ENCODE data around the gene TNS3.

TNS3 gene

DNA sequence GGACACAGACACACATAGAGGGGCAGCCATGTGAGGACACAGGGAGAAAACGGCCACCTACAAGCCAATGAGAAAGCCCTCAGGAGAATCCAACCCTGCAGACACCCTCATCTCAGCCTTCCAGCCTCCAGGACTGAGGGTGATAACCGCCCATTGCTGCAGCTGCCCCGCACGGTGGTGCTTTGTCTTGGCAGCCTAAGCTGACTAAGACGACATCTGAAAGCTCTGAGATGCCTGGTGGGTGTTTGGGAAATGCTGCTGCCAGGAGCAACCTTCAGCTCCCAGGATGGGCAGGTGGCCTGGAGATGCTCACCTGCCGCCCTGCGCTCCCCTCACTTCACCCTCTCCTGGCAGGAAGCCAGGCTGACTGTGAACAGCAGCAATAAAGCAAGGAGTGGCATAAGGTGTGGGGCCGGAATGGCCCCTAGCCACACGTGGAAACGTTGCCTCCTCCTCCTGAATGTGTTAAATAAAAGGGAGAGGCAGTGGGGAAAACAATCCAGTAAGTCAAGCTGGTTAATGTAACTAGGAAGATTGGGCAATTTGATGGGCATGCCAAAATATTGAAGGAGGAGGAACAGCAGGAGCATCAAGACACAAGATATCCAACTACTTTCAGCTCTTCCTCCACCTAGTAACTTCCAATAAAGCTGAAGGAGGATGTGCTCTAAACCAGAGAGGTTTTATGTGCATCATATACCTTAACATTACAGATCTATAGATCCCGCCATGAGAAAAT, 121.5 kb downstream of the TNS3 start:
- Histone ChIP-seq H3F3A (ENCODE audit: insufficient read depth, low read length) (no peaks in the 10 kb centered on the region), H3K4me1 (ENCODE audit: low read length) (no peaks in the 10 kb centered on the region), H2AFZ (ENCODE audit: low read length) (no peak overlapping the region), H3K9ac (ENCODE audit: low read length) (no peak overlapping the region), H3K79me2 (ENCODE audit: low read length) (peaks cover 99% of the 10 kb centered on the region), H3K9me3 (replicated peaks; ENCODE audit: insufficient read depth, low read length) (no peaks in the 10 kb centered on the region), H4K20me1 (ENCODE audit: insufficient read depth, low read length) (peaks cover 85% of the 10 kb centered on the region), H3K4me3 (ENCODE audit: low read length) (no peak overlapping the region), H3K36me3 (replicated peaks; ENCODE audit: insufficient read depth, low read length) (peaks cover 5% of the 10 kb centered on the region; the same call in 1 of the 2 replicates), H3K4me2 (ENCODE audit: low read depth, low read length) (no peak overlapping the region), H3K27ac (ENCODE audit: low read length) (no peak overlapping the region), H3K27me3 (replicated peaks; ENCODE audit: insufficient read depth, low read length) (no peaks in the 10 kb centered on the region), H3K9me2 (replicated peaks; ENCODE audit: insufficient read depth, low read length) (no peaks in the 10 kb centered on the region)
- DNase-seq, result no peak
- TF ChIP-seq, protein P1, sequence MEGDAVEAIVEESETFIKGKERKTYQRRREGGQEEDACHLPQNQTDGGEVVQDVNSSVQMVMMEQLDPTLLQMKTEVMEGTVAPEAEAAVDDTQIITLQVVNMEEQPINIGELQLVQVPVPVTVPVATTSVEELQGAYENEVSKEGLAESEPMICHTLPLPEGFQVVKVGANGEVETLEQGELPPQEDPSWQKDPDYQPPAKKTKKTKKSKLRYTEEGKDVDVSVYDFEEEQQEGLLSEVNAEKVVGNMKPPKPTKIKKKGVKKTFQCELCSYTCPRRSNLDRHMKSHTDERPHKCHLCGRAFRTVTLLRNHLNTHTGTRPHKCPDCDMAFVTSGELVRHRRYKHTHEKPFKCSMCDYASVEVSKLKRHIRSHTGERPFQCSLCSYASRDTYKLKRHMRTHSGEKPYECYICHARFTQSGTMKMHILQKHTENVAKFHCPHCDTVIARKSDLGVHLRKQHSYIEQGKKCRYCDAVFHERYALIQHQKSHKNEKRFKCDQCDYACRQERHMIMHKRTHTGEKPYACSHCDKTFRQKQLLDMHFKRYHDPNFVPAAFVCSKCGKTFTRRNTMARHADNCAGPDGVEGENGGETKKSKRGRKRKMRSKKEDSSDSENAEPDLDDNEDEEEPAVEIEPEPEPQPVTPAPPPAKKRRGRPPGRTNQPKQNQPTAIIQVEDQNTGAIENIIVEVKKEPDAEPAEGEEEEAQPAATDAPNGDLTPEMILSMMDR (IDR thresholded peaks at IDR 0.05; ENCODE audit: low read length), result no peak
- no peak for TF ChIP-seq EZH2 (optimal IDR thresholded peaks at IDR 0.05; ENCODE audit: low read depth, low read length)
- no peak for TF ChIP-seq EZH2phosphoT487 (IDR thresholded peaks at IDR 0.05; ENCODE audit: low read length)

DNA sequence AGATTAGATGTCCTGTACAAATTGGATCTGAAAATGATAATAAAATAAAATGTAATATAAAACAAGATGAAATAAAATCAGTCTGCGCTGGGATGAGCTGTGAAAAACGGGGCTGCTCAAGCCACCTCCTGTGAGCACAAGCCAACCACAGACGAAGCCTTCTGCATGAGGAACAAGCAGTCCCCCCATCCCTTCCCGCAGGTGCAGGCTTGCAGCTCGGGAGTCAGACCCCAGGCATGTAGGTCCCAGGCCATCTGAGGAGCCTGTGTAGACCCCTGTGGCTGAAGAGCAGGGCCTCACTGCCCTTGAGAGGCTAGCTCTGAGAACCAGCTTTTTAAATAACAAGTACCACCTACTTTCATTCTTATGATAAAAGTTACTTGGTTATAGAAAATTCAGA, 123.4 kb downstream of the TNS3 start:
- Histone ChIP-seq H3K4me3 (ENCODE audit: low read length) (no peak overlapping the region), H3K36me3 (replicated peaks; ENCODE audit: insufficient read depth, low read length) (no peaks in the 10 kb centered on the region), H3F3A (ENCODE audit: insufficient read depth, low read length) (no peaks in the 10 kb centered on the region), H3K9me3 (replicated peaks; ENCODE audit: insufficient read depth, low read length) (no peaks in the 10 kb centered on the region), H3K9ac (ENCODE audit: low read length) (no peak overlapping the region), H4K20me1 (ENCODE audit: insufficient read depth, low read length) (peaks cover 85% of the 10 kb centered on the region), H3K4me2 (ENCODE audit: low read depth, low read length) (no peak overlapping the region), H3K79me2 (ENCODE audit: low read length) (peaks cover 99% of the 10 kb centered on the region), H3K9me2 (replicated peaks; ENCODE audit: insufficient read depth, low read length) (no peaks in the 10 kb centered on the region), H3K4me1 (ENCODE audit: low read length) (no peaks in the 10 kb centered on the region), H3K27me3 (replicated peaks; ENCODE audit: insufficient read depth, low read length) (no peaks in the 10 kb centered on the region), H3K27ac (ENCODE audit: low read length) (no peak overlapping the region), H2AFZ (ENCODE audit: low read length) (no peak overlapping the region)
- TF ChIP-seq, protein P1 (IDR thresholded peaks at IDR 0.05; ENCODE audit: low read length), result no peak
- TF ChIP-seq EZH2phosphoT487 (IDR thresholded peaks at IDR 0.05; ENCODE audit: low read length), result no peak
- TF ChIP-seq EZH2 (optimal IDR thresholded peaks at IDR 0.05; ENCODE audit: low read depth, low read length), result no peak
- no peak for DNase-seq

DNA sequence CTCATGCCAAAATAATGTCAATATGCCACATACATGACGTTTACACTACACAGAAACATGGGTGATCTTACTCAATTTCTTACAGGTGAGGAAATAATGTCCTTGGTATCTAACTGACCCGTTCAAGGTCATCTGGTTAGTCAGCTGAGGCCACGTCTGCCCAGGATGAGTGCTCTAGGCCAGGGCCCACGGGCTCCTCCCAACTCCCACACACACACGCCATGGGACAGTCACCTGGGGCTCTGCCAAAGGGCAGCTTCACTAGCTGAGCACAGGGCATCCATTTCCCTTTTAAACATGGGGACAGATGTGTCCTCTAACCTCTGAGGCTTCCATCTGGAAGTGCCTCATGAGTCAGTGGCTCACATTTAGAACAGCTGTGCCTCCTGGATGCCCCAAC, 123.9 kb downstream of the TNS3 start:
- H3K4me3 ChIP-seq (ENCODE audit: low read length), result no peak overlapping the region
- H3K4me2 ChIP-seq (ENCODE audit: low read depth, low read length), result no peak overlapping the region
- H3K27ac ChIP-seq (ENCODE audit: low read length), result no peak overlapping the region
- H3F3A ChIP-seq (ENCODE audit: insufficient read depth, low read length), result 0 out of 2 replicates have a peak, but pooled peaks cover 2% of the 10 kb centered on the region
- no peak overlapping the region for H3K9ac ChIP-seq (ENCODE audit: low read length)
- H3K9me2 ChIP-seq (replicated peaks; ENCODE audit: insufficient read depth, low read length), result no peaks in the 10 kb centered on the region
- no peaks in the 10 kb centered on the region for H3K36me3 ChIP-seq (replicated peaks; ENCODE audit: insufficient read depth, low read length)
- H3K27me3 ChIP-seq (replicated peaks; ENCODE audit: insufficient read depth, low read length), result no peaks in the 10 kb centered on the region
- H4K20me1 ChIP-seq (ENCODE audit: insufficient read depth, low read length), result peaks cover 90% of the 10 kb centered on the region
- no peak for TF ChIP-seq EZH2 (optimal IDR thresholded peaks at IDR 0.05; ENCODE audit: low read depth, low read length)
- no peak for TF ChIP-seq EZH2phosphoT487 (IDR thresholded peaks at IDR 0.05; ENCODE audit: low read length)
- TF ChIP-seq, protein P1 (IDR thresholded peaks at IDR 0.05; ENCODE audit: low read length), result no peak
- no peak overlapping the region for H2AFZ ChIP-seq (ENCODE audit: low read length)
- no peaks in the 10 kb centered on the region for H3K9me3 ChIP-seq (replicated peaks; ENCODE audit: insufficient read depth, low read length)
- no peak for DNase-seq
- no peaks in the 10 kb centered on the region for H3K4me1 ChIP-seq (ENCODE audit: low read length)
- H3K79me2 ChIP-seq (ENCODE audit: low read length), result peaks cover 99% of the 10 kb centered on the region
